Anterior cingulate cortex (tissue), 58 donors: ENCODE data around the gene CTNNA2.
A peak's percentile ranks its signal among the peaks of the same experiment; 100 is the strongest.

Source experiments
- DNase-seq, 58 donors: peaks; one replicate each; lab custom pipeline; 2025; lab: John Stamatoyannopoulos, UW

The CTNNA2 gene

GRCh38 chr2:79909521-79909920, 396.7 kb downstream of the CTNNA2 start:
- DNase-seq: no peak

- no peak for DNase-seq
These were observed 397.8 kb downstream of the CTNNA2 start for GRCh38 chr2:79910643-79911042.

- no peak for DNase-seq
These were observed 402.6 kb downstream of the CTNNA2 start for GRCh38 chr2:79915455-79915854.

GRCh38 chr2:79916285-79916684, 403.4 kb downstream of the CTNNA2 start:
- no peak for DNase-seq

- DNase-seq: no peak
These were observed 407.7 kb downstream of the CTNNA2 start for GRCh38 chr2:79920512-79921076.

GRCh38 chr2:79929624-79930023, 416.8 kb downstream of the CTNNA2 start:
- no peak for DNase-seq

- DNase-seq: no peak
These were observed 422.3 kb downstream of the CTNNA2 start for GRCh38 chr2:79935046-79935732.

GRCh38 chr2:79935771-79936657, 423.2 kb downstream of the CTNNA2 start:
- DNase-seq: peak in 50 of 58 donors; percentile 3 to 85 (median 32)

GRCh38 chr2:79936715-79937114, 423.9 kb downstream of the CTNNA2 start:
- no peak for DNase-seq

GRCh38 chr2:79938648-79939047, 425.8 kb downstream of the CTNNA2 start:
- no peak for DNase-seq

GRCh38 chr2:79940364-79940763, 427.5 kb downstream of the CTNNA2 start:
- peak in 1 of 58 donors; percentile 7 for DNase-seq

- no peak for DNase-seq
These were observed 428.3 kb downstream of the CTNNA2 start for GRCh38 chr2:79941179-79941578.

- DNase-seq: no peak
These were observed 431.4 kb downstream of the CTNNA2 start for GRCh38 chr2:79944205-79944604.

- no peak for DNase-seq
These were observed 433.0 kb downstream of the CTNNA2 start for GRCh38 chr2:79945653-79946445.

- DNase-seq: no peak
These were observed 434.9 kb downstream of the CTNNA2 start for GRCh38 chr2:79947751-79948150.

- no peak for DNase-seq
These were observed 437.7 kb downstream of the CTNNA2 start for GRCh38 chr2:79950526-79950925.

- DNase-seq: no peak
These were observed 439.8 kb downstream of the CTNNA2 start for GRCh38 chr2:79952616-79953015.

GRCh38 chr2:79960035-79960434, 447.2 kb downstream of the CTNNA2 start:
- DNase-seq: no peak

GRCh38 chr2:79960519-79960918, 447.7 kb downstream of the CTNNA2 start:
- no peak for DNase-seq

GRCh38 chr2:79964966-79965365, 452.1 kb downstream of the CTNNA2 start:
- peak in 2 of 58 donors; percentile 5 to 6 for DNase-seq

GRCh38 chr2:79966369-79966768, 453.5 kb downstream of the CTNNA2 start:
- no peak for DNase-seq
